ENCODE data around the gene FOXM1.

DNA sequence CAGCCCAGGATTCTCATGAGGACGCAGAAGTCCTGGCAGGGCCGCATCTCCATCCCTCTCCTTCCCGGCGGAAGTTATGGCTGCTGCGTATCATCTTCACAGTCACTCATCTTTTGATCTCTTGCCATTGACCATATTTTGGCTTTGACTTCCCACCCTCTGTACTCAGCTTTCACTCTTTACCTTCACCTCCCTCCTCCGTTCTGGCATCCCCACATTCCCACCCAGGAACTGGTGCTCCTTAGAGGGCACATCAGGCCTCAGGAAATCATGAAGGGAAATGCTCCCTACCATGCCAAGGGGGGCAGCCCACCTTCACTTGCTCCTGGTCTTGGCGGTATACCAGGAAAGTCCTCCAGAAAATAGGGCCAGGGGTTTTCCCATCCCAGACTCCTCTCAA is 21.4 kb downstream of the FOXM1 start:
- no peak for TF ChIP-seq POLR2AphosphoS5 (IDR thresholded peaks at IDR 0.05)
- TF ChIP-seq EP300 (IDR thresholded peaks at IDR 0.05; ENCODE audit: low read depth) = no peak
- TF ChIP-seq, protein P1, sequence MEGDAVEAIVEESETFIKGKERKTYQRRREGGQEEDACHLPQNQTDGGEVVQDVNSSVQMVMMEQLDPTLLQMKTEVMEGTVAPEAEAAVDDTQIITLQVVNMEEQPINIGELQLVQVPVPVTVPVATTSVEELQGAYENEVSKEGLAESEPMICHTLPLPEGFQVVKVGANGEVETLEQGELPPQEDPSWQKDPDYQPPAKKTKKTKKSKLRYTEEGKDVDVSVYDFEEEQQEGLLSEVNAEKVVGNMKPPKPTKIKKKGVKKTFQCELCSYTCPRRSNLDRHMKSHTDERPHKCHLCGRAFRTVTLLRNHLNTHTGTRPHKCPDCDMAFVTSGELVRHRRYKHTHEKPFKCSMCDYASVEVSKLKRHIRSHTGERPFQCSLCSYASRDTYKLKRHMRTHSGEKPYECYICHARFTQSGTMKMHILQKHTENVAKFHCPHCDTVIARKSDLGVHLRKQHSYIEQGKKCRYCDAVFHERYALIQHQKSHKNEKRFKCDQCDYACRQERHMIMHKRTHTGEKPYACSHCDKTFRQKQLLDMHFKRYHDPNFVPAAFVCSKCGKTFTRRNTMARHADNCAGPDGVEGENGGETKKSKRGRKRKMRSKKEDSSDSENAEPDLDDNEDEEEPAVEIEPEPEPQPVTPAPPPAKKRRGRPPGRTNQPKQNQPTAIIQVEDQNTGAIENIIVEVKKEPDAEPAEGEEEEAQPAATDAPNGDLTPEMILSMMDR (IDR thresholded peaks at IDR 0.05) = no peak

Data from transverse colon (tissue), 4 donors.